ENCODE results near the gene UNC80.

UNC80 gene

GRCh38 chr2:209918251-209918650 lies 146.6 kb downstream of the UNC80 start:
- DNase-seq = no peak

DNA sequence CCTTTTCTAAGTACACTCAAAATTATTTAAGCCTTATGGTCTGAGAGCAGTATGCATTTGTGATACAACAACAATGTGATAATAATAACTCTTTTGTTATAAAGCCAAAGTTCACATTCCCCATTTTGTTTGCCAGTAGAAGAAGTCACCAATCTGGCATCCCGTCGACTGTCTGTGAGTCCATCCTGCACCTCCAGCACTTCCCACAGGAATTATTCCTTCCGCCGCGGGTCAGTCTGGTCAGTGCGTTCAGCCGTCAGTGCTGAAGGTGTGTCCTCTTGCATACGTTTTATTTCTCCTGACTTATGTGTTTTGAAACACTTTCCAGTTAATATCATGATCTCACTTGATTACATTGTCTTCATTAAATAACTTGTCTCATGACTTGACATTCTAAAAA lies 150.5 kb downstream of the UNC80 start:
- no peak for DNase-seq

DNA sequence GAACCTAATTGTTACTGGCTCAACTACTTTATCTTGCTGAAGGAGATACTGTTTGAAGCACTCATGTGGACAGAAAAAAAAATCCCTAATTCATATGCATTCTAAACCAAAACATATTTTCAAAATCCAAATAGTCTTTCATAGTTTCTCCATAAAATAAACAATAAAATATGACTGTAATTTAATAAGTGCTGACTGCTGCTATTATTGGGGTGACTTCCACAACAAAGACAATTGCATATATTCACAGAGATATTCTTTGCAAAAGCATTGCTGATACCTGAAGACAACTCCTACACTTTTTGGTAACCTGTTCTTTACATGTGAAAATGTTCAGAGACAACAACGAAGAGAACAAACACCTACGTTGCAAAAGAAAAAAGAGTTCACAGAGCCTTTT lies 157.7 kb downstream of the UNC80 start:
- no peak for DNase-seq

- no peak for DNase-seq
These were observed 162.2 kb downstream of the UNC80 start for GRCh38 chr2:209933499-209934483.

- no peak for DNase-seq
These were observed 164.6 kb downstream of the UNC80 start for GRCh38 chr2:209936106-209936666.

GRCh38 chr2:209937893-209938292 lies 166.3 kb downstream of the UNC80 start:
- no peak for DNase-seq

GRCh38 chr2:209938906-209939305 lies 167.3 kb downstream of the UNC80 start:
- no peak for DNase-seq

DNA sequence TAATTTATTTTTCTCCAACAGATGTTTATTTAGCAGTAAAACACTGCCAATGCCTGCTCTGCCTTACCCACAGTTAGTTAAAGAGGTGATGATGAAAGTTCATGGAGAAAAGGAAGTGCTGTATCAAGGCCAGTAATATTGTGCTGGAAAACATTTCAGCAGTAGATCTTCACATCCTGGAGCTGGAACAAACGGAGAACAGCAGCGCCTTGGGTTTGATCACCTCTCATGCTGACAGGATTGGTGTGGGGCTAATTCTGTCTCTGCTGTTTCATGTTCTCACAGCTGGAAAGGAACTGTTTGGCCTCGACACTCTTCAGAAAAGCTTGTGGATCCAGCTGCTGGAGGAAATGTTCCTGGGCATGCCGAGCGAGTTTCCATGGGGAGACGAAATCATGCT lies 169.3 kb downstream of the UNC80 start:
- DNase-seq = no peak

DNA sequence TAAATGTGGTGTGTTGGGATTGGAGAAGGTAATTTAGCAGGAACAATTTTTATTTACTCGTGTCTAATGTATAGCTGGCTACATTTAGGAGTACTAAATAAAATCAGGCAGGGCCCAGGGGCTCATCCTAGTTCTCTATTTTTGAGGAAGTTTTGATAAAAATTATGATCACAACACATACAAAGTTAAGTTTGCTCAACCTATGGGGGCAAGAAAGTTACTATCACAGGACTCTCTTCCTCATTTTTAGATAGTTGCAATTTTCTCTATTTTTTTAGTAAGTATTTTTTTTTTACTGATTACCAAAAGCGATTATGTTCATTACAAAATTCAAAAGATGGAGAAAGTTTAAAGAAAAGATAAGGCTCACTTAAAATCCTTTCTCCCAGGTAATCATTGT lies 170.8 kb downstream of the UNC80 start:
- DNase-seq = no peak

DNA sequence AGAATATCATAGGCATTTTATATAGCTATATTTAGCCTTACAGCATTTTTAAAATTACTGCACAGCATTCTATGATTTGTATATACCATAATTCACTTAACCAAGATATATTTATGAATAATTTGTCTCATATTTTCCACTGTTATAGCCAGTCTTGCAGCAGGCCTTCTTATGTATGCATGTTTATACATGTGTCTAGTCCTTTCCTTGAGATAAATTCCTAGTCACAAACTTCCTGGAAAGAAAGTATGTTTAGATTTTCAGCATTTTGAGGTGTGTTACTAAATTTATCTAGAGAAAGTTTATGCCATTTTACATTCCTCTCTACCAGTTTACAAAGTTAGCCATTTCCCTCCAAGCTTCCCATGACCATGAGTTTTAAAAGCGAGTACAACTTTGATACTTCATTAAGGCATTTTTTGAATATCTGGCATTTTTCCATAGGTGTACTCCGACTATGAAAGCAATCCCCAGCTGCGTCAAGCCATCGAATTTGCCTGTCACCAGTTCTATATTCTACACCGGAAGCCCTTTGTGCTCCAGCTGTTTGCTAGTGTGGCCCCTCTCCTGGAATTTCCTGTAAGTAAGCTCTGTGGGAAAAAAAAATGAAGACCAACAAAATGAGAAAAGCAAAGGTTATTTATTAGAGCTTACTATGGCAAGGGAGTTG lies 171.4 kb downstream of the UNC80 start:
- no peak for DNase-seq

- DNase-seq = no peak
These were observed 172.1 kb downstream of the UNC80 start for GRCh38 chr2:209943776-209944175.

- no peak for DNase-seq
These were observed 174.9 kb downstream of the UNC80 start for GRCh38 chr2:209946539-209946938.

DNA sequence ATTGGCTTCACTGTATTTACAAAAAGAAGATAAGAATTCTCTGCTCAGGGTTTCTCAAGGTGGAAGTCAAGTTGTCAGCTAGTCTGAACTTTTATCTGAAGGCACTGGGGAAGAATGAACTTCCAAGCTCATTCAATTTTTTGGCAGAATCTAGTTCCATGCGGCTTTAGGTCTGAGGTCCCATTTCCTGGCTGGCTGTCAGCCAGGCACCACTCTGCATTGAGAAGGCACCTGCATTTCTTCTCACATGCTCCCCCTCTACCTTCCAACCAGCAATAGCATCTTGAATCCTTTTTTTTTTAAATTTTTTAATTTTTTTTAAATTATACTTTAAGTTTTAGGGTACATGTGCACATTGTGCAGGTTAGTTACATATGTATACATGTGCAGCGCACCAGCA lies 184.6 kb downstream of the UNC80 start:
- no peak for DNase-seq

- no peak for DNase-seq
These were observed 186.4 kb downstream of the UNC80 start for GRCh38 chr2:209958016-209958415.

- no peak for DNase-seq
These were observed 188.4 kb downstream of the UNC80 start for GRCh38 chr2:209960045-209960444.

GRCh38 chr2:209960676-209961630 lies 189.3 kb downstream of the UNC80 start:
- DNase-seq = peak; percentile 34 to 54

DNA sequence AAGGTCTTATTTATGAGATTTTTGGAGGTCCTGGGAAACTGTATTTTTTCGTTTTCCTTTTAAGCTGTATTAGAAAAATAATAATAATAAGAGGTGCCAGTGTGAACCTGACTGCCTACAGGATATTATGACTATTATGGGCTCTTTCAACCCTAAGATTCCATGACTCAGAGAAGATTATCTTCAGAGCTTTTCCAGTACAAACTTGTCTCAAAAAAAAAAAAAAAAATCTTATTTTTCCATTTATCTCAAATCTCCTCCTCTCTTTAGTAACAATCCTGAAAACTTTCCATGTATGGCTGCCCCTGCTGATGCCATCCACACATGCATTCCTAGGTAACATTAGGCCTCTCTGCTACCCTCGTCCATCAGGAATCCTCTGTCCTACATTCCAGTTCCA lies 194.1 kb downstream of the UNC80 start:
- DNase-seq = no peak

DNA sequence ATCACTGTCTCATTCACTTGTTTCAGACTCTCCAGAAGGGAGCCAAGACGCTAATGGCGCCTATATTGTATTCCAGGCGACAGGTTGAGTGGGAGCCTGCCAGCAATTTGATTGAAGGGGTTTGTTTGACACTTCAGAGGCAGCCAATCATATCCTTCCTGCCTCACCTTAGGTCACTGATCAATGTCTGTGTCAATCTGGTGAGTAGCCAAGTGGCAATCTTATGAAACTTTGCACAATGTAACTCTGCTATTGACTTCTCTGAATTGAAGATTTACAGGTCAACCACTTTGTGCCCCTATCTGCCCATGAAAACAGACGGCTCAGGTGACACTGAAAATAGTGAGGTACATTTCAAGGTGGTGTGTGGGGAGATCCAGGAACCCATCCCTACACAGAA lies 198.1 kb downstream of the UNC80 start:
- no peak for DNase-seq

DNA sequence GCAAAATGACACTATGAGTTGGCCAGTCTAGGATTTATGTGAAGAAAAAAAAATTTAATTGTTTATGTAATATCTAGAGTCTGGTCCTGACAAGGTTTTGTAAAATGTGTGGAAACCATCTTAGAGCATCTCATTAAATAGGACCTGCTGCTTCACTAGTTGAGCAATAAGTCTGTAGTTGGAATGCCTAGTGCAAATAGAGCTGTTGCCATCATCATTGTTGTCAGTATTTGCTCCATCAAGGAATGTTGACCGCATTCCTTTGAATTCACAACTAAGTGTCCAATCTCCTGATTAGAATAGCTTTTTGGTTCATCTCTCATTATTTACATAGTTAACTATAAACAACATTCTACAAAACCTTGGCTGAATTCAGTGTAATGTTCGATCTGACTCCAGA lies 198.6 kb downstream of the UNC80 start:
- DNase-seq = no peak

DNA sequence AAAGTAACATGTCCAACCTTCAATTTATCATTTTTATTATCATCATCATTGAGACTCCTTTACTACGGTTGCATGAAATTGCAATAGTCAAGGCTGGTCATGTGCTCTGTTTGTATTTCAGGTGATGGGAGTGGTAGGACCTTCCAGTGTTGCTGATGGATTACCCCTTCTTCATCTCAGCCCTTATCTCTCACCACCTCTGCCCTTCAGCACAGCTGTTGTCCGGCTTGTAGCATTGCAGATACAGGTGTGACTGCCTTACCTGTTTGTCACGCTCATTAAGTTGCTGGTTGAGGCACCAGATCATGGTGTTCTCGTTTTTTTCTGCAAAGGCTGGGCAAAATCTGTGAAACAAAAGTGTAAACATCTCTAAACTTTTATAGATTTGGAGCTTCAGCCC lies 199.1 kb downstream of the UNC80 start:
- DNase-seq = no peak

DNA sequence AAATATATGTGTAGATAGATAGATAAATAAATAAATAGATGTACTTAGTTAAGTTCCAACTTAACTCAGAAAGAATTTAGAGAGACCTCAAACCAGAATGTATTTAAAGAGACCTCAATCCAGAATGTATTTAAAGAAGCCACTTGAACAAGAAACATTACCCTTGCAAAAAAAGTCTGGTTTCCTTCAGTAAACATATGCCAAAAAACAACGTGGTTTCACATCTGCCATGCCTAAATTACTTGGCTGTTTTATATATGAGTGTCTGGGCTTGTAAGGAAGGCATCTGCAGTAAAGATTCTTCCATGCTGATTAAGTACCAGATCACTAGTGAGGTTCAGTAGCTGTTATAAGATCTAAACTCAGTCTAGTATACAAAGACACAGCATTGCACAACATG lies 201.7 kb downstream of the UNC80 start:
- DNase-seq = no peak

DNA sequence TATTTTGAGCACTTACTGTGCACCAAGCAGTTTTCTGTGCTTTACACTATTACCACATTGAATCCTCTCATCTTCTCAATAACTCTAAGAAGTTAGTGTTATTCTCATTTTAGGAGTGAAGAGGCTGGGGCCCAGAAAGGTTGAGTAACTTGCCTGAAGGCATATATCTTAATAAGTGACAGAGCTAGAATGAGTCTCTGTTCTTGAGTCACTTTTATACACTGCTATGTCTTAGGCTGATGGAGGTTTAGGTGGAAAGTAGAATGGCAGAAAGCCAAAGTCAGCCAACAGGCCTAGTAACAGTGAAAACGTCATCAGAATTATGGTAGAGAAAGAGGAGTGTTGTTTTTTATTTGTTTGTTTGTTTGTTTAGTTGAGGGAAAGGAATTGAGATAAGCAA lies 202.9 kb downstream of the UNC80 start:
- DNase-seq = no peak

Data from Kasumi-1 (cell line).